BLaER1 treated with 17β-estradiol and CSF1 and Interleukin-3, amounts not matched to agents 10 nM and 100 nM (cell line): ENCODE results near the gene PER3.

ENCODE experiments used
- H3K27ac ChIP-seq, 11 experiments: shearing (Covaris generic); formaldehyde crosslinking; 2 replicates each; pipeline ENCODE4 v1.8.1; 2022
- H3K27me3 ChIP-seq, 11 experiments: shearing (Covaris generic); formaldehyde crosslinking; 2 replicates each; pipeline ENCODE4 v1.8.1; 2022
- H3K36me3 ChIP-seq, 11 experiments: shearing (Covaris generic); formaldehyde crosslinking; 2 replicates each; pipeline ENCODE4 v1.8.1; 2022
- H3K4me1 ChIP-seq, 10 experiments: shearing (Covaris generic); formaldehyde crosslinking; 2 replicates each; pipeline ENCODE4 v1.8.1; 2022
- H3K4me2 ChIP-seq, 11 experiments: shearing (Covaris generic); formaldehyde crosslinking; 2 replicates each; pipeline ENCODE4 v1.8.1; 2022
- H3K4me3 ChIP-seq, 10 experiments: shearing (Covaris generic); formaldehyde crosslinking; 2 replicates each; pipeline ENCODE4 v1.8.1; 2022
- H3K9ac ChIP-seq, 11 experiments: shearing (Covaris generic); formaldehyde crosslinking; 2 replicates each; pipeline ENCODE4 v1.8.1; 2022
- H3K9me3 ChIP-seq, 11 experiments: shearing (Covaris generic); formaldehyde crosslinking; replicated peaks in 1 of 11; 2 replicates each; pipeline ENCODE4 v1.8.1; 2022
- H4K20me1 ChIP-seq, 11 experiments: shearing (Covaris generic); formaldehyde crosslinking; 2 replicates each; pipeline ENCODE4 v1.8.1; 2022
- Cebpa-rat ChIP-seq, 11 experiments: shearing (Covaris generic); IDR thresholded peaks; 2 replicates each; pipeline ENCODE4 v1.8.1; 2022

The PER3 gene

DNA sequence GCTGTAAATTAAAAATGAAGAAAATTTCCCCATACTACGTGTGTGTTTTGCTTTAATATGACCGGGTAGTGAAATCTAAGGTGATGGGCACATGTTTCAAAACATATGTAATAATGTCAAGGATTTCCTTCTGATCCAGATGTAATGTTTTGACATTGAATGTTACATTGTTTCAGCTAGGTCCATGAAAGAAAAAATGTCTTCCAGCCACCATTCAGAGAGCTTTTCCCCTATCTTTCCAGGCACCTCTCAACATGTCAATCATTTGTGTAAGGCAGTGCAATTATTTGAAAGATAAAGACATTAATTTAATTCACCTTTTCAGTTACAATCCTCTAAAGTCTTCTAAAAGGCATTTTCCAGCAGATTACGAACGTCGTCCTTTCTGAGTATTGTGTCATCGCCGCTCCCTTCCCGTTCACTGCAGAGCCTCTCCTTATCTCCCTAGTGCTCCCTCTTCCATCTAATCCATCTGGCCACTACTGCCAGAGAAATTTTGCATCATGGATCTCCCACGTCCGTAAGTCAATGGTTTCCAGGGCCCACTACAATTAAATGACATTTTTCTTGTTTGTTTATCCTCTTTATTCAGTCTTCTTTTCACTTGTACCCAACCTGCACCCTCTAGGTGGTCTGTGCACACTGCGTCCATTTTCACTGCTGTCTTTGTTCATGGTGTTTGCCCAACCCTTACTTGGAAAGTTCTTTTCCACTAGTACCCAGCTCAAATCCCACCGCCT, 14.2 kb upstream of the PER3 start:
- Histone ChIP-seq H3K4me3 (peak overlapping the region in 3 of 10 experiments; percentile 73 to 79 (median 75); a peak in 5 of 20 replicates), H3K36me3 (peaks cover 22 to 26% (median 24%) of the 10 kb centered on the region in 11 experiments; a peak in 21 of 22 replicates), H3K9me3 (no peaks in the 10 kb centered on the region), H3K4me2 (peak overlapping the region in 6 of 11 experiments; percentile 70 to 88 (median 86); a peak in 11 of 22 replicates), H3K27me3 (no peaks in the 10 kb centered on the region), H3K4me1 (peaks cover 16 to 44% (median 25%) of the 10 kb centered on the region in 10 experiments), H4K20me1 (peaks cover 2 to 35% (median 21%) of the 10 kb centered on the region in 11 experiments; a peak in 17 of 22 replicates), H3K27ac (peak overlapping the region in 3 of 11 experiments; percentile 92 to 96 (median 92); a peak in 6 of 22 replicates), H3K9ac (peak overlapping the region in 3 of 11 experiments; percentile 92 to 96 (median 95); a peak in 4 of 22 replicates)
- no peak for TF ChIP-seq Cebpa-rat (IDR thresholded peaks at IDR 0.05)

DNA sequence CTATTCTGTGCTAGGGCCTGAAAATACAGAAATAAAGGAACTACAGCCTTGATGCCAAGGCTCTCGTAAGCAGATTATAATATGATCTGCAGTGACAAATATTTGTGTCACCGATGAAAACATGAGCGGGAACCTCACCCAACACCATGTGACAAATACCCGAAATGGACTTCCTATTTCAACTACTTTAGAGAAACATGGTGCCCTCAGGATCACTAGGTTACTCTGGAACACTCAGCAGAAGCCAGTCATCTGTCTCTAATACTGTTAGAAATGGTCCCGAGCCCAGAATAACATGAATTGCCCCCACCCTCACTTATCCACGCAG, 13.5 kb upstream of the PER3 start:
- H3K27me3 ChIP-seq = no peaks in the 10 kb centered on the region
- TF ChIP-seq Cebpa-rat (IDR thresholded peaks at IDR 0.05) = no peak
- H3K27ac ChIP-seq = peak overlapping the region; percentile 54 to 96 (median 91); a peak in 20 of 22 replicates
- peaks cover 9 to 43% (median 28%) of the 10 kb centered on the region in 11 experiments; a peak in 18 of 22 replicates for H4K20me1 ChIP-seq
- H3K9ac ChIP-seq = peak overlapping the region; percentile 89 to 97 (median 94); a peak in 21 of 22 replicates
- peak overlapping the region; percentile 73 to 100 (median 94) for H3K4me3 ChIP-seq
- peak overlapping the region; percentile 70 to 91 (median 88) for H3K4me2 ChIP-seq
- H3K4me1 ChIP-seq = peaks cover 16 to 44% (median 25%) of the 10 kb centered on the region in 10 experiments
- H3K36me3 ChIP-seq = peaks cover 23 to 33% (median 31%) of the 10 kb centered on the region in 11 experiments
- H3K9me3 ChIP-seq = no peaks in the 10 kb centered on the region

DNA sequence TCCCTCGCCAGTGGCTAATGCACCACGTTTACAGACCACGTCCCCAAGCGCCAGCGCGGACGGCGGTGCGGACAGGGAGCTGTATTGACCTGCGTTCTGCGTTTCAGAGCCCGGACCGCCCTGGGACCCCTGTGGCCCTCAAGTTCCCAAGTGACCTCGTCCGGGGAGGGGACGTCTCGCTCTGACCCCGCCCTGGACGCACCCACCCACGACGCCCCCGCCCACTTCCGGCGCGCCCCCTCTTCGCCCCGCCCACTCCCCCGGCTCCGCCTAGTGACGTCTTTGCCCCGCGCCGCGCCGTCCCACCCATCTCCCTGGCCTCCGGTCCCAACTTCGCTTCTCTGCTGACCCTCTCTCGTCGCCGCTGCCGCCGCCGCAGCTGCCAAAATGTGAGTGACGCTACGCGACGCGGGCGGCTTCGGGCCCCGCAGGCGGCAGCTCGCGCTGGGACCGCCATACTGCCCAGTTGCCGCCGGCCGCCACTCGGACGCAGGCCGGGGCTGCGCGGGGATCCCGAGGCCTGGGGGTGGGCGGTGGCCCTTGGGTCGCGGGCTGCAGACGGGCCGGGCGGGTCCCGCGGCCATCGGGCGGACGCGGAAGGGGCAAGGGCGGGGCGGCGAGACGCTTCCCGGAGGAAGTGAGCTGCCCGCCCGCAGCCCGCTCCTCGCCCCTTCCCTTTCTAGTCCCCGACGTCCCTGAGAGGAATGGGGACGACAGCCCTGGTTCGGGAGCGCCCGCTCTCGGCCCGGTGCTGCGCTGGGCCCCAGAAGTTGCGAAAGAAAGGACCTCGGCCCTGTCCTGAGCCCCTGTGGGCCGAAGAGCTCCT, 12.9 kb upstream of the PER3 start, which contains the start of gene VAMP3:
Gene VAMP3, plus strand, starts transcription at position 300 of the 826 bp plus-strand sequence. Its CDS starts 88 bp downstream, at position 388.
- Histone ChIP-seq H3K4me1 (peaks cover 16 to 43% (median 25%) of the 10 kb centered on the region in 10 experiments), H3K27me3 (no peaks in the 10 kb centered on the region), H3K36me3 (peaks cover 27 to 39% (median 37%) of the 10 kb centered on the region in 11 experiments), H3K4me2 (peak within 1 kb of the TSS; percentile 86 to 96 (median 94)), H3K9me3 (no peaks in the 10 kb centered on the region), H3K4me3 (peak within 1 kb of the TSS; percentile 73 to 100 (median 94)), H3K27ac (peak within 1 kb of the TSS; percentile 86 to 96 (median 91)), H3K9ac (peak within 1 kb of the TSS; percentile 89 to 97 (median 94)), H4K20me1 (peaks cover 10 to 49% (median 30%) of the 10 kb centered on the region in 11 experiments; a peak in 18 of 22 replicates)
- no peak for TF ChIP-seq Cebpa-rat (IDR thresholded peaks at IDR 0.05)

DNA sequence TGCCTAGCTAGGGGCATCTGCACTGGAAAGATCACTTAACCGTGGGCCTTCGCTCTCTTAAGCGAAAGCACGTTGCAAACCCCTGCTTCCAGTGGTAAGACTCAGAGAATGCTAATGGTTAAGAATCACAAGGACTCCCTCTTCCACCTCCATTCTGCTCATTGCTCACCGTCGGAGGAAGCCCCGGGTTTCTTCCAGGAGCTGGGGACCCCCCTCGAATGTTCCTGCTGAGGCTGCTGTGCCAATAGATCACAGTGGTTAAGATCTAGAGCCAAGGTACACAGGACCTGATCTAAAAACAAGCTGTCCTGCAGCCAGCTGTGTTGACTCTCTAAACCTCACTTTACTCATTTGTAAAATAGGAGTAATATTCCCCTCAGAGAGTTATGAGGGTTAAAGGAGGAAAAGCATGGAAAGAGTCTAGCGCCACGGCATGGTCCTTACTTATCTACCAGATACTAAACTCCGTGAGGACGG, 12.2 kb upstream of the PER3 start:
- Histone ChIP-seq H3K27ac (peak overlapping the region; percentile 86 to 96 (median 91)), H4K20me1 (peaks cover 10 to 55% (median 35%) of the 10 kb centered on the region in 11 experiments; a peak in 18 of 22 replicates), H3K9me3 (no peaks in the 10 kb centered on the region)

DNA sequence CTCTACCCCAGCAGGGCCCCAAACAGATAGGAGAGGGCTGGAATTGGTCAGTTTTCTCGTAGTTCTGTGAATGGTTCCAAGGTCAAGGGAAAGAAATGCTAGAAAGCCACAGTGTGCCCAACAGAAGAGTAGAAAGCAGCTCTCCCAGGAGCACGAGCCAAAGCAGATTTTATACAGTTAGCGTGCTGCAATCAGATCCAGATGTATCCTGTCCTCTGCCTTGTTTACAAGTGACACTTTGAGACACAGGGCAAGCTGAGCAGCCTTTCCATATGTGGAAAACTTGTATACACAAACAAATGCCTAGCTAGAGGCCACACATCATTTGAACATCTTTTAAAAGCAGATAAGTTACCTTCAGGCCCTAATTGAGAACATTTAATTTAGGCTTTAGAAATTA, 6.5 kb upstream of the PER3 start:
- Histone ChIP-seq H3K4me3 (no peak overlapping the region), H3K4me1 (peaks cover 32 to 55% (median 37%) of the 10 kb centered on the region in 10 experiments), H3K36me3 (peaks cover 77 to 87% (median 84%) of the 10 kb centered on the region in 11 experiments), H3K27me3 (no peaks in the 10 kb centered on the region), H3K9me3 (no peaks in the 10 kb centered on the region), H4K20me1 (peaks cover 3 to 70% (median 34%) of the 10 kb centered on the region in 11 experiments; a peak in 17 of 22 replicates), H3K27ac (peak overlapping the region in 1 of 11 experiments; percentile 11; a peak in 1 of 22 replicates), H3K9ac (peak overlapping the region in 1 of 11 experiments; percentile 9; a peak in 1 of 22 replicates), H3K4me2 (no peak overlapping the region; a peak in 1 of 22 replicates)
- TF ChIP-seq Cebpa-rat (IDR thresholded peaks at IDR 0.05) = no peak

More for the DNA sequence above, 12.2 kb upstream of the PER3 start:
- Histone ChIP-seq H3K4me1 (peaks cover 17 to 39% (median 23%) of the 10 kb centered on the region in 10 experiments), H3K9ac (peak overlapping the region; percentile 89 to 97 (median 94)), H3K36me3 (peaks cover 34 to 46% (median 43%) of the 10 kb centered on the region in 11 experiments), H3K4me2 (peak overlapping the region; percentile 85 to 96 (median 94)), H3K27me3 (no peaks in the 10 kb centered on the region), H3K4me3 (peak overlapping the region; percentile 73 to 100 (median 94))
- TF ChIP-seq Cebpa-rat (IDR thresholded peaks at IDR 0.05) = no peak

DNA sequence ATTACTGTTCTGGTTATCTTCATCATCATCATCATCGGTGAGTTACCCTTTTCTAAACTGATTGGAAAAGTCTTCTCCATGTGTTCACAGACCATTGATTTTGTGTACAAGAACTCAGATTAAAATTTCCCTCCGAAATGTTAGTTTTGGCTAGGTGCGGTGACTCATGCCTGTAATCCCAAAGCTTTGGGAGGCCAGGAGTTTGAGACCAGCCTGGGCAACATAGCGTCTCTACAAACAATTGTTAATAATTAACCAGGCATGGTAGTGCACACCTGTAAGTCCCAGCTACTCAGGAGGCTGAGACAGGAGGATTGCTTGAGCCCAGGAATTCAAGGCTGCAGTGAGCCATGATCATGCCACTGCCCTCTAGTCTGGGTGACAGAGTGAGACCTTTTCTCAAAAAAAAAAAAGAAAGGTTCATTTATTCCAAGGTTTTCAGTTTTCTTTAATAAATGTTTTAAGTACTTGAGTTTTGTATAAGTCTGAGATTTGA, 5.9 kb upstream of the PER3 start:
- peaks cover 32 to 55% (median 38%) of the 10 kb centered on the region in 10 experiments for H3K4me1 ChIP-seq
- H3K4me2 ChIP-seq = no peak overlapping the region
- TF ChIP-seq Cebpa-rat (IDR thresholded peaks at IDR 0.05) = no peak
- H3K27ac ChIP-seq = no peak overlapping the region
- peaks cover 0 to 70% (median 33%) of the 10 kb centered on the region in 11 experiments; a peak in 13 of 22 replicates for H4K20me1 ChIP-seq
- no peak overlapping the region for H3K4me3 ChIP-seq
- H3K27me3 ChIP-seq = no peaks in the 10 kb centered on the region
- no peaks in the 10 kb centered on the region for H3K9me3 ChIP-seq
- H3K36me3 ChIP-seq = peaks cover 71 to 81% (median 78%) of the 10 kb centered on the region in 11 experiments
- no peak overlapping the region for H3K9ac ChIP-seq

DNA sequence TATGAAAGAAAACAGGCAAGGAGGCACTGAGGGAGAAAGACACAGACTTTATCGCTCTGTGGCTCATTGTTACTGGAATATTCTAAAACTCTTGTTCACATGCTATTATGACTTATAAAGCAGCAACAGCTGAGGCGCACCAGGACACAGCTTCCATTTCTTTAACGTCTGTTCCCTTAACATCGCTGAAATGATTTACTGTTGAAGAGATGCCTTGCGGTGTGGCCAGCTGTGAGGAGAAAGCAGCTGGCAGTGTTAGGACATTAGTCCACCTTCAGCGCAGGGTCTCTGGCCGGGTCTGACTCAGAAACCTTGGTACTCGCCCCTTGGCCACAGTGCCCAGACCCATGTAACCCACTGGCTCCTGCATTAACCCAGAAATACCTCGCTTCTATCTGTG, 3.1 kb upstream of the PER3 start:
- H3K9ac ChIP-seq = peak overlapping the region in 9 of 11 experiments; percentile 11 to 72 (median 36); a peak in 12 of 22 replicates
- peak overlapping the region in 7 of 10 experiments; percentile 21 to 69 (median 42); a peak in 7 of 20 replicates for H3K4me3 ChIP-seq
- H3K27ac ChIP-seq = peak overlapping the region in 9 of 11 experiments; percentile 46 to 71 (median 60); a peak in 16 of 22 replicates
- H3K36me3 ChIP-seq = peaks cover 49 to 54% (median 51%) of the 10 kb centered on the region in 11 experiments
- peaks cover 32 to 46% (median 39%) of the 10 kb centered on the region in 10 experiments for H3K4me1 ChIP-seq
- no peaks in the 10 kb centered on the region for H3K27me3 ChIP-seq
- peak overlapping the region; percentile 87 to 96 (median 93) for H3K4me2 ChIP-seq
- H3K9me3 ChIP-seq = peaks cover 0 to 11% (median 4%) of the 10 kb centered on the region in 11 experiments; a peak in 12 of 22 replicates
- peaks cover 0 to 44% (median 15%) of the 10 kb centered on the region in 11 experiments; a peak in 12 of 22 replicates for H4K20me1 ChIP-seq
- TF ChIP-seq Cebpa-rat (IDR thresholded peaks at IDR 0.05) = no peak
